ENCODE results near the gene OTUD5. TPM values are rescaled to one million over a fixed set of nuclear protein-coding genes. Genes with fewer than 3 reads are reported as not detected.
A peak's percentile ranks its signal among the peaks of the same experiment; 100 is the strongest.

OTUD5 gene
- total RNA-seq, 1 experiment from 2014 or later = 52.6 TPM

GRCh38 chrX:48956728-48957414 lies 536 bp downstream of the OTUD5 start:
- no peak for ATAC-seq
- Mint-ChIP-seq H3K27me3 (ENCODE audit: low read depth) (no peaks in the 10 kb centered on the region), H3K27ac (0 out of 2 replicates have a peak overlapping the region, but pooled peaks have one; percentile 49), H3K36me3 (peaks cover 11% of the 10 kb centered on the region; the same call in 1 of the 2 replicates), H3K4me1 (peaks cover 11% of the 10 kb centered on the region; the same call in 1 of the 2 replicates), H3K4me3 (peak overlapping the region; percentile 74), H3K9me3 (no peaks in the 10 kb centered on the region)
- TF ChIP-seq, protein P1, sequence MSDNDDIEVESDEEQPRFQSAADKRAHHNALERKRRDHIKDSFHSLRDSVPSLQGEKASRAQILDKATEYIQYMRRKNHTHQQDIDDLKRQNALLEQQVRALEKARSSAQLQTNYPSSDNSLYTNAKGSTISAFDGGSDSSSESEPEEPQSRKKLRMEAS (CRISPR knock-in tag; IDR thresholded peaks at IDR 0.05) = no peak
- 0 out of 2 replicates have a peak, but pooled peaks have one; percentile 66 for TF ChIP-seq KAT7 (CRISPR knock-in tag; IDR thresholded peaks at IDR 0.05; ENCODE audit: borderline replicate concordance)
- TF ChIP-seq, protein P2, sequence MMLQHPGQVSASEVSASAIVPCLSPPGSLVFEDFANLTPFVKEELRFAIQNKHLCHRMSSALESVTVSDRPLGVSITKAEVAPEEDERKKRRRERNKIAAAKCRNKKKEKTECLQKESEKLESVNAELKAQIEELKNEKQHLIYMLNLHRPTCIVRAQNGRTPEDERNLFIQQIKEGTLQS (CRISPR knock-in tag; conservative IDR thresholded peaks at IDR 0.05) = no peak
- no peak for DNase-seq (ENCODE audit: low spot score)
- ChIA-PET POLR2A (interaction anchor here (1.0 kb wide), 1 partner anchor 15 kb away, joined by 4 read pairs; the partner anchor contains the start of gene KCND1), CTCF (interaction anchor here (1.6 kb wide), 1 partner anchor 37 kb away, joined by 3 read pairs; no protein-coding TSS in a partner anchor)

GRCh38 chrX:48948589-48948988 lies 8.8 kb downstream of the OTUD5 start:
- H3K4me3 Mint-ChIP-seq = no peak overlapping the region
- no peaks in the 10 kb centered on the region for H3K9me3 Mint-ChIP-seq
- no peaks in the 10 kb centered on the region for H3K27me3 Mint-ChIP-seq (ENCODE audit: low read depth)
- 0 out of 2 replicates have a peak, but pooled peaks cover 4% of the 10 kb centered on the region for H3K36me3 Mint-ChIP-seq
- H3K27ac Mint-ChIP-seq = no peak overlapping the region
- TF ChIP-seq ZNF232 (CRISPR knock-in tag; IDR thresholded peaks at IDR 0.05) (no peak), FOXP1 (CRISPR knock-in tag; IDR thresholded peaks at IDR 0.05; ENCODE audit: borderline replicate concordance) (no peak), NR1H2 (CRISPR knock-in tag; IDR thresholded peaks at IDR 0.05) (no peak), ZNF263 (CRISPR knock-in tag; IDR thresholded peaks at IDR 0.05; ENCODE audit: low read depth) (no peak)
- TF ChIP-seq, protein P3, sequence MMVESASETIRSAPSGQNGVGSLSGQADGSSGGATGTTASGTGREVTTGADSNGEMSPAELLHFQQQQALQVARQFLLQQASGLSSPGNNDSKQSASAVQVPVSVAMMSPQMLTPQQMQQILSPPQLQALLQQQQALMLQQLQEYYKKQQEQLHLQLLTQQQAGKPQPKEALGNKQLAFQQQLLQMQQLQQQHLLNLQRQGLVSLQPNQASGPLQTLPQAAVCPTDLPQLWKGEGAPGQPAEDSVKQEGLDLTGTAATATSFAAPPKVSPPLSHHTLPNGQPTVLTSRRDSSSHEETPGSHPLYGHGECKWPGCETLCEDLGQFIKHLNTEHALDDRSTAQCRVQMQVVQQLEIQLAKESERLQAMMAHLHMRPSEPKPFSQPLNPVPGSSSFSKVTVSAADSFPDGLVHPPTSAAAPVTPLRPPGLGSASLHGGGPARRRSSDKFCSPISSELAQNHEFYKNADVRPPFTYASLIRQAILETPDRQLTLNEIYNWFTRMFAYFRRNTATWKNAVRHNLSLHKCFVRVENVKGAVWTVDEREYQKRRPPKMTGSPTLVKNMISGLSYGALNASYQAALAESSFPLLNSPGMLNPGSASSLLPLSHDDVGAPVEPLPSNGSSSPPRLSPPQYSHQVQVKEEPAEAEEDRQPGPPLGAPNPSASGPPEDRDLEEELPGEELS (CRISPR knock-in tag; IDR thresholded peaks at IDR 0.05) = no peak
- TF ChIP-seq, protein P4, sequence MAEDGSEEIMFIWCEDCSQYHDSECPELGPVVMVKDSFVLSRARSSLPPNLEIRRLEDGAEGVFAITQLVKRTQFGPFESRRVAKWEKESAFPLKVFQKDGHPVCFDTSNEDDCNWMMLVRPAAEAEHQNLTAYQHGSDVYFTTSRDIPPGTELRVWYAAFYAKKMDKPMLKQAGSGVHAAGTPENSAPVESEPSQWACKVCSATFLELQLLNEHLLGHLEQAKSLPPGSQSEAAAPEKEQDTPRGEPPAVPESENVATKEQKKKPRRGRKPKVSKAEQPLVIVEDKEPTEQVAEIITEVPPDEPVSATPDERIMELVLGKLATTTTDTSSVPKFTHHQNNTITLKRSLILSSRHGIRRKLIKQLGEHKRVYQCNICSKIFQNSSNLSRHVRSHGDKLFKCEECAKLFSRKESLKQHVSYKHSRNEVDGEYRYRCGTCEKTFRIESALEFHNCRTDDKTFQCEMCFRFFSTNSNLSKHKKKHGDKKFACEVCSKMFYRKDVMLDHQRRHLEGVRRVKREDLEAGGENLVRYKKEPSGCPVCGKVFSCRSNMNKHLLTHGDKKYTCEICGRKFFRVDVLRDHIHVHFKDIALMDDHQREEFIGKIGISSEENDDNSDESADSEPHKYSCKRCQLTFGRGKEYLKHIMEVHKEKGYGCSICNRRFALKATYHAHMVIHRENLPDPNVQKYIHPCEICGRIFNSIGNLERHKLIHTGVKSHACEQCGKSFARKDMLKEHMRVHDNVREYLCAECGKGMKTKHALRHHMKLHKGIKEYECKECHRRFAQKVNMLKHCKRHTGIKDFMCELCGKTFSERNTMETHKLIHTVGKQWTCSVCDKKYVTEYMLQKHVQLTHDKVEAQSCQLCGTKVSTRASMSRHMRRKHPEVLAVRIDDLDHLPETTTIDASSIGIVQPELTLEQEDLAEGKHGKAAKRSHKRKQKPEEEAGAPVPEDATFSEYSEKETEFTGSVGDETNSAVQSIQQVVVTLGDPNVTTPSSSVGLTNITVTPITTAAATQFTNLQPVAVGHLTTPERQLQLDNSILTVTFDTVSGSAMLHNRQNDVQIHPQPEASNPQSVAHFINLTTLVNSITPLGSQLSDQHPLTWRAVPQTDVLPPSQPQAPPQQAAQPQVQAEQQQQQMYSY (CRISPR knock-in tag; IDR thresholded peaks at IDR 0.05) = no peak
- POLR2A ChIA-PET = no interaction called here
- CTCF ChIA-PET = no interaction called here
- DNase-seq (ENCODE audit: low spot score) (no peak), ATAC-seq (no peak)
- H3K4me1 Mint-ChIP-seq = 0 out of 2 replicates have a peak, but pooled peaks cover 3% of the 10 kb centered on the region

DNA sequence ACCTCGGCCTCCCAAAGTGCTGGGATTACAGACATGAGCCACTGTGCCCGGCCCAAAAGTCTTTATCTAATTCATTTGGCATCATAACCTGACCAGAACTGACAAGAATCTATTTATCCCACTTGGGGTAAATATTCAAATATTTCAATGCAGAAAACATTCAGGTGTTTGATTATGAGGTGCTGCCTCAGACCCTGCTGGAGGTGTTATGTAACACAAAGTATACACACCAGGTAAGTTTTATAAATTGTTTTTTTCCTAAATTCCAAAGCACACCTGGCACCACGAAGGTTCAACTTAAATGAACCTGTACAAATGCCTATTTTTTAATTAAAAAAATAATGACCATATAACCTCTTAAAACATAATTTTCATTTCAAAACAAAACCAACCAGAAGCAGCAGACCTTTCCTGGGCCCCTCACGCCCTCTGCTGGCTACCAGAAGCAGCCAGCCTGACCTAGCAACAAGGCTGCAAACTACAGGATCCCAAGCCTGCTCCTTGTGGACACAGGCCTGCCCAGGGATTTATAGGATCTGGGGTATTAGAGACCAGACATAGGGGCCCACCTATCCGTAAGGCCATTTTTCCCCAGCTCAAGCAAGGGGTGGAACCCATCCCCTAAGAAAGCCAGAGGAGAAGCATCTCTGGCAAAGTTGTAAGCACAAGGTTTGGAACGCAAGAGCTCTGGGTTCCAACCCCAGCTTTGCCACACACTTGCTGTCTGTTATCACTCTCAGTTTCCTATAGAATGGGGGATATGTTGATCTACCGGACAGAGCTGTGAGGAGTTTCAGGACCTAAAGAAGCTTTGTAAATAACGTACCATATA lies 11.7 kb downstream of the OTUD5 start:
- POLR2A ChIA-PET = interaction anchor here (0.7 kb wide), 1 partner anchor 36 kb away, joined by 16 read pairs; no protein-coding TSS in a partner anchor
- peak; percentile 49 for DNase-seq (ENCODE audit: low spot score)
- CTCF ChIA-PET = interaction anchor here (0.6 to 1.4 kb wide), 6 partner anchors 26 to 105 kb away, joined by 3 to 6 read pairs (median 4); partner anchors contain the start of gene SLC35A2
- H3K9me3 Mint-ChIP-seq = no peaks in the 10 kb centered on the region
- peaks cover 17% of the 10 kb centered on the region for H3K4me1 Mint-ChIP-seq
- H3K27me3 Mint-ChIP-seq (ENCODE audit: low read depth) = no peaks in the 10 kb centered on the region
- peak overlapping the region; percentile 89 for H3K27ac Mint-ChIP-seq
- H3K4me3 Mint-ChIP-seq = no peak overlapping the region
- TF ChIP-seq FOXP1 (CRISPR knock-in tag; IDR thresholded peaks at IDR 0.05; ENCODE audit: borderline replicate concordance) = no peak
- H3K36me3 Mint-ChIP-seq = peaks cover 14% of the 10 kb centered on the region
- peak; percentile 97 for ATAC-seq
